Thymus (tissue), 14 donors: Measurements from ENCODE around the gene ORAI3. TPM values are rescaled to one million over a fixed set of nuclear protein-coding genes. Genes with fewer than 3 reads are reported as not detected.

ENCODE experiments used
- DNase-seq, 9 donors: peaks; one replicate each; pipeline ENCODE4 v3.0.0-alpha.2; 2013; ENCODE audit warnings: low spot score in 9 of 9, low read depth in 6 of 9, missing footprints in 1 of 9
- H3K27ac ChIP-seq, 2 donors: one replicate each; pipeline ENCODE4 v1.5.1; 2013; ENCODE audit warnings: control low read depth in 1 of 2, low read depth in 1 of 2, low read length in 1 of 2, mild to moderate bottlenecking in 1 of 2, moderate library complexity in 1 of 2
- H3K27me3 ChIP-seq, 2 donors: one replicate each; pipeline ENCODE4 v1.5.1; 2013; ENCODE audit warnings: low read length in 1 of 2; ENCODE audit not compliant: control insufficient read depth in 2 of 2, insufficient read depth in 1 of 2
- H3K36me3 ChIP-seq, 2 donors: one replicate each; pipeline ENCODE4 v1.5.1; 2013; ENCODE audit warnings: low read length in 1 of 2, mild to moderate bottlenecking in 1 of 2, moderate library complexity in 1 of 2; ENCODE audit not compliant: control insufficient read depth in 2 of 2, insufficient read depth in 2 of 2
- H3K4me1 ChIP-seq, 2 donors: one replicate each; pipeline ENCODE4 v1.5.1; 2013; ENCODE audit warnings: low read length in 2 of 2; ENCODE audit not compliant: control insufficient read depth in 2 of 2, insufficient read depth in 2 of 2
- H3K4me3 ChIP-seq, 2 donors: one replicate each; pipeline ENCODE4 v1.5.1; 2013; ENCODE audit warnings: low read length in 2 of 2, control low read depth in 1 of 2, mild to moderate bottlenecking in 1 of 2
- H3K9me3 ChIP-seq, 2 donors: one replicate each; pipeline ENCODE4 v1.5.1; 2013; ENCODE audit warnings: low read length in 1 of 2, mild to moderate bottlenecking in 1 of 2; ENCODE audit not compliant: control insufficient read depth in 2 of 2, insufficient read depth in 1 of 2
- WGBS: extraction: QIAGEN DNeasy Blood & Tissue Kit; methylation state at CpG from one replicate; pipeline ENCODE4 v1.1.7; 2013; 5-methylcytosine and 5-hydroxymethylcytosine counted together
- long read RNA-seq, 10 donors: transcript quantifications; one replicate each; lab custom pipeline, GENCODE V29; 2026
- polyA plus RNA-seq: library from polyadenylated mRNA; stranded (reverse); fragments of 200-250 nt; gene quantifications from one replicate; pipeline ENCODE4 v1.2.3, GENCODE V29; 2013
- total RNA-seq: library from RNA; stranded (reverse); fragments of 120-200 nt; gene quantifications from one replicate; pipeline ENCODE4 v1.2.4, GENCODE V29; 2013
- donor health status: healthy.

ORAI3 gene
- 12.3 TPM for total RNA-seq
- polyA plus RNA-seq, result 26.4 TPM
- long read RNA-seq, donor 1, partial matches to known transcripts, result 0 of 1 reads
- long read RNA-seq, donor 1, other reads (novel, unspliced or antisense), result 0 of 1 reads
- long read RNA-seq, donor 2, result 0 reads
- long read RNA-seq, donor 3, transcript ORAI3-201 (2 exons, 2,206 nt), result major isoform, 6 of 21 reads
- long read RNA-seq, donor 3, partial matches to known transcripts, result 14 of 21 reads
- long read RNA-seq, donor 3, other reads (novel, unspliced or antisense), result 0 of 21 reads
- long read RNA-seq, donor 4, transcript ORAI3-201 (2 exons, 2,206 nt), result major isoform, 6 of 7 reads
- long read RNA-seq, donor 4, partial matches to known transcripts, result 0 of 7 reads
- long read RNA-seq, donor 4, other reads (novel, unspliced or antisense), result 0 of 7 reads
- long read RNA-seq, donor 5, transcript ORAI3-201 (2 exons, 2,206 nt), result major isoform, 8 of 12 reads
- long read RNA-seq, donor 5, partial matches to known transcripts, result 0 of 12 reads
- long read RNA-seq, donor 5, other reads (novel, unspliced or antisense), result 0 of 12 reads
- long read RNA-seq, donor 6, transcript ORAI3-201 (2 exons, 2,206 nt), result major isoform, 7 of 7 reads
- long read RNA-seq, donor 6, partial matches to known transcripts, result 0 of 7 reads
- long read RNA-seq, donor 6, other reads (novel, unspliced or antisense), result 0 of 7 reads
- long read RNA-seq, donor 7, partial matches to known transcripts, result 0 of 4 reads
- long read RNA-seq, donor 7, other reads (novel, unspliced or antisense), result 0 of 4 reads
- long read RNA-seq, donor 8, transcript ORAI3-201 (2 exons, 2,206 nt), result major isoform, 5 of 5 reads
- long read RNA-seq, donor 8, partial matches to known transcripts, result 0 of 5 reads
- long read RNA-seq, donor 8, other reads (novel, unspliced or antisense), result 0 of 5 reads
- long read RNA-seq, donor 9, partial matches to known transcripts, result 0 of 5 reads
- long read RNA-seq, donor 9, other reads (novel, unspliced or antisense), result 0 of 5 reads
- long read RNA-seq, donor 10, transcript ORAI3-201 (2 exons, 2,206 nt), result major isoform, 9 of 11 reads
- long read RNA-seq, donor 10, partial matches to known transcripts, result 0 of 11 reads
- long read RNA-seq, donor 10, other reads (novel, unspliced or antisense), result 0 of 11 reads

GRCh38 chr16:30948667-30949649 is at the start of gene ORAI3:
Gene ORAI3, plus strand, starts transcription at chr16:30949068. Its CDS starts 222 bp downstream, at chr16:30949290.
- Histone ChIP-seq H3K4me3 (peak within 1 kb of the TSS; percentile 68 to 81), H3K27me3 (no peaks in the 10 kb centered on the region), H3K27ac (peak within 1 kb of the TSS; percentile 64 to 66), H3K4me1 (peaks cover 12 to 41% of the 10 kb centered on the region in 2 donors), H3K36me3 (peaks cover 14 to 15% of the 10 kb centered on the region in 2 donors), H3K9me3 (no peaks in the 10 kb centered on the region)
- WGBS, result 2% methylated on average over 70 of the region's 70 CpGs
- DNase-seq, result peak in 1 of 9 donors; percentile 63

DNA sequence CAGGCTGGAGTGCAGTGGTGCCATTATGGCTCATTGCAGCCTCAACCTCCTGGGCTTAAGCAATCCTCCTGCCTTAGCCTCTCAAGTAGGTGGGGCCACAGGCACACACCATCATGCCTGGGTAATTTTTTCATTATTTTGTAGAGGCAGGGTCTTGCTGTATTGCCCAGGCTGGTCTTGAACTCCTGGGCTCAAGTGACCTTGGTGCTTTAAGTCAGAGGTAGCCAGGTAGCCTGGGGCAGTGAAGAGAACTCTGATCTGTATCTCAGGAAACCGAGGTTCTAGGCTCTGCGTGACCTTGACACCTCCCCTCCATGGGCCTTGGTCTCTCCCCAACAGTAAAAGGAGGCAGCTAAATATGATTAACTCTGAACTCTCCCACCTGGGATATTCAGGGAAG is 49.1 kb upstream of the ORAI3 start:
- H3K4me3 ChIP-seq, result no peak overlapping the region
- no peak for DNase-seq
- WGBS, result 87% methylated on average over 2 of the region's 2 CpGs
- H3K4me1 ChIP-seq, result peaks cover 29 to 53% of the 10 kb centered on the region in 2 donors
- H3K9me3 ChIP-seq, result peaks cover 0 to 18% of the 10 kb centered on the region in 2 donors
- no peak overlapping the region for H3K27ac ChIP-seq
- H3K36me3 ChIP-seq, result no peaks in the 10 kb centered on the region
- no peaks in the 10 kb centered on the region for H3K27me3 ChIP-seq

DNA sequence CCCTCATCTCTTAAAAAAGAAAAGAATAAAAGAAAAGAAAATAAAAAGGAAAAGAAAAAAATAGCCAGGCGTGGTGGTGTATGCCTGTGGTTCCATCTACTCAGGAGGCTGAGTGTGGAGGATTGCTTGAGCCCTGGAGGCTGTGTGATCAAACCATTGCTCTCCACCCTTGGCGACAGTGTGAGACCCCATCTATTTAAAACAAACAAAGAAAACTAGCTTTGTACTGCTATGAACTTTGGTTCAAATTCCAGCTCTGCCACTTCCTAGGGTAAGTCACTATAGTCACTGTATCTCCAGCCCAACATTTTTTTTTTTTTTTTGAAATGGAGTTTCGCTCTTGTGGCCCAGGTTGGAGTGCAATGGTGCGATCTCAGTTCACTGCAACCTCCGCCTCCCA is 48.3 kb upstream of the ORAI3 start:
- DNase-seq, result no peak
- Histone ChIP-seq H3K36me3 (no peaks in the 10 kb centered on the region), H3K9me3 (peaks cover 0 to 20% of the 10 kb centered on the region in 2 donors), H3K27ac (no peak overlapping the region), H3K4me1 (peaks cover 29 to 52% of the 10 kb centered on the region in 2 donors), H3K4me3 (no peak overlapping the region), H3K27me3 (no peaks in the 10 kb centered on the region)
- 97% methylated on average over 5 of the region's 5 CpGs for WGBS

DNA sequence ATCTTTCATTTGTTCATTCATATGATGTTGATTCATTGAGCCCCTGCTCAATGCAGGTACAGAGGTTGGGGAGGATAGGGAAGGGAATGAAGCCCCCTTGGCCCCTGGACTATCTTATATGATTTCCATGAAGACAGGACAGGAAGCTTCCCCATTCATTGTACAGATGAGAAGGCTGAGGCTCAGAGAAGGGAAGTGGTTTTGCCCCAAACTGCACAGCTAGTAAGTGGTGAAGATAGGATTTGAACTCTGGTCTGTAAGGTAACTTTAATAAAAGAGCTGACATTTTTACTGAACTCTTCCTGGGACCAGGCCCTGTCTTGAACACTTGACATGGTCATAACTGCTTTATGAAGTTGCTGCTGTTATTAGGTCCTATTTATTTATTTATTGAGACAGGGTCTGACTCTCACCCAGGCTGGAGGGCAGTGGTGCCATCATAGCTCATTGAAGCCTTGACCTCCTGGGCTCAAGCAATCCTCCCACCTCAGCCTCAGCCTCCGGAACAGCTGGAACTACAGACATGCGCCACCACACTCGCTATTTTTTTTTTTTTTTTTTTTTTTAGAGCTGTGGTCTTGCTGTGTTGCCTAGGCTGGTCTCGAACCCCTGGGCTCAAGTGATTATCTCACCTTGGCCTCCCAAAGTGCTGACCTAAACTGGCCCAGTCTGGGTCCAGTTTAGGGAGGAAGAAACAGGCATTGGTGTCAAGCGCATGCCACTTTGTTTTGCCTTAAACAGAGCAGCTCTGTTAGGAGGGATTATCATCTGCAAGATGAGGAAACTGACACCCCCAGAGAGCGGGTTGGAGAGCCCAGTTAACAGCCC is 47.5 kb upstream of the ORAI3 start:
- WGBS, result 38% methylated on average over 6 of the region's 6 CpGs
- H3K4me1 ChIP-seq, result peaks cover 29 to 44% of the 10 kb centered on the region in 2 donors
- H3K9me3 ChIP-seq, result peaks cover 0 to 20% of the 10 kb centered on the region in 2 donors
- H3K4me3 ChIP-seq, result peak overlapping the region; percentile 58 to 71
- DNase-seq, result peak in 1 of 9 donors; percentile 52
- H3K27me3 ChIP-seq, result no peaks in the 10 kb centered on the region
- no peaks in the 10 kb centered on the region for H3K36me3 ChIP-seq
- peak overlapping the region; percentile 68 to 98 for H3K27ac ChIP-seq

- H3K27ac ChIP-seq, result peak overlapping the region; percentile 91 to 98
- 8% methylated on average over 99 of the region's 99 CpGs for WGBS
- peak overlapping the region; percentile 58 to 71 for H3K4me3 ChIP-seq
- no peaks in the 10 kb centered on the region for H3K27me3 ChIP-seq
- no peaks in the 10 kb centered on the region for H3K36me3 ChIP-seq
- peak in 3 of 9 donors; percentile 68 to 82 (median 69) for DNase-seq
- H3K9me3 ChIP-seq, result peaks cover 0 to 20% of the 10 kb centered on the region in 2 donors
- peaks cover 26 to 35% of the 10 kb centered on the region in 2 donors for H3K4me1 ChIP-seq
Measured at GRCh38 chr16:30902029-30902972, 46.6 kb upstream of the ORAI3 start.

DNA sequence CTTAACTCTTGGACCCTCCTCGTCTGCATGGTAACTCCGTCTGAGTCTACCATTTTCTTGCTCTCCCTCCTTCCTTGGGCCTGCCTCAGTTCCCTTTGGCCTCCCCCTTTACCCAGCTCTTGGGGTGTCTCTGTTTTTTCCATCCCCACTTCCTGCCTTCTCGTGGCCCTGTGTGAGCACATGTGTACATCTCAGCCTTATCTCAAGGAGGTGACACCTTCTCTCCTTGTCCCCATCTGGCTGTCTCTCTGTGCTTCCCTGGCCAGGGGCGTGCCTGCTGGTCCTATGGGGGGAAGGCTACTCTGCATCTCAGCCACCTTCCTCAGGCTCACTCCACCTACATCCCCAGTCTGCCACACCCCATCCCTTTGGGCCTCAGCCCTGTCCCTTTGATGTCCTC is 45.9 kb upstream of the ORAI3 start:
- Histone ChIP-seq H3K4me1 (peaks cover 24 to 35% of the 10 kb centered on the region in 2 donors), H3K4me3 (peak overlapping the region; percentile 54 to 71), H3K36me3 (no peaks in the 10 kb centered on the region), H3K9me3 (peaks cover 0 to 20% of the 10 kb centered on the region in 2 donors), H3K27ac (peak overlapping the region; percentile 91 to 98), H3K27me3 (no peaks in the 10 kb centered on the region)
- DNase-seq, result peak in 1 of 9 donors; percentile 68
- WGBS, result 67% methylated on average over 4 of the region's 4 CpGs

DNA sequence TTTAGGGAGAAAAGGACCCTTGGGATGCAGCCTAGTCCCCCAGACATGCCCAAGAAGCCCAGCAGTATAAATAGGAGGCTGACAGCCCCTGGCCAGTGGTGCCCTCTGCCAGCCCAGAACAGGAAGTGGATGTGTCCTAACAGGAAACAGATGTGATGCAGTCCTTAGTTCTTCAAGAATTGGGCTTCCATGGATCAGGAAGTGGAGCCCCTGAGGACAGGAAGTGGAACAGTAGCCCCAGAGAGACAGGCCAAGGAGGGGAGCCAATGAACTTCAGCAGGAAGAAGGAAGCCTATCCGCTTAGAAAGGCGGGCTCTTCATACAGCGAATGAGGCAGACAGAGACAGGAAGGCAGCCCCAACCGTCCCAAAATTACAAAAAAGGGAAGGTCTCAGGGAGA is 45.3 kb upstream of the ORAI3 start:
- H3K9me3 ChIP-seq, result peaks cover 0 to 20% of the 10 kb centered on the region in 2 donors
- WGBS, result 46% methylated on average over 4 of the region's 4 CpGs
- H3K27ac ChIP-seq, result peak overlapping the region; percentile 88 to 91
- peaks cover 24 to 35% of the 10 kb centered on the region in 2 donors for H3K4me1 ChIP-seq
- peak in 1 of 9 donors; percentile 57 for DNase-seq
- H3K27me3 ChIP-seq, result no peaks in the 10 kb centered on the region
- no peak overlapping the region for H3K4me3 ChIP-seq
- H3K36me3 ChIP-seq, result no peaks in the 10 kb centered on the region
